ENCODE measurements around the gene AFAP1L2.

- TF ChIP-seq EZH2 (IDR thresholded peaks at IDR 0.05; ENCODE audit: insufficient read depth, poor library complexity, severe bottlenecking) (no peak), EZH2phosphoT487 (IDR thresholded peaks at IDR 0.05; ENCODE audit: insufficient read depth, low read depth) (no peak)
Observed at GRCh38 chr10:114319406-114320248, 84.7 kb downstream of the AFAP1L2 start.
